TTC549 (cell line): ENCODE results near the gene NPAS4.
"Not testable (repeated sequence)": the region's sequence is repeated elsewhere in the genome, so short reads cannot be mapped to it uniquely, and the experiment has no call there.

Source experiments
- FAIRE-seq: peaks from 2 replicates; lab custom pipeline; 2012; peaks lifted over from hg19 to GRCh38; lab: Jason Lieb, UNC

Gene NPAS4

DNA sequence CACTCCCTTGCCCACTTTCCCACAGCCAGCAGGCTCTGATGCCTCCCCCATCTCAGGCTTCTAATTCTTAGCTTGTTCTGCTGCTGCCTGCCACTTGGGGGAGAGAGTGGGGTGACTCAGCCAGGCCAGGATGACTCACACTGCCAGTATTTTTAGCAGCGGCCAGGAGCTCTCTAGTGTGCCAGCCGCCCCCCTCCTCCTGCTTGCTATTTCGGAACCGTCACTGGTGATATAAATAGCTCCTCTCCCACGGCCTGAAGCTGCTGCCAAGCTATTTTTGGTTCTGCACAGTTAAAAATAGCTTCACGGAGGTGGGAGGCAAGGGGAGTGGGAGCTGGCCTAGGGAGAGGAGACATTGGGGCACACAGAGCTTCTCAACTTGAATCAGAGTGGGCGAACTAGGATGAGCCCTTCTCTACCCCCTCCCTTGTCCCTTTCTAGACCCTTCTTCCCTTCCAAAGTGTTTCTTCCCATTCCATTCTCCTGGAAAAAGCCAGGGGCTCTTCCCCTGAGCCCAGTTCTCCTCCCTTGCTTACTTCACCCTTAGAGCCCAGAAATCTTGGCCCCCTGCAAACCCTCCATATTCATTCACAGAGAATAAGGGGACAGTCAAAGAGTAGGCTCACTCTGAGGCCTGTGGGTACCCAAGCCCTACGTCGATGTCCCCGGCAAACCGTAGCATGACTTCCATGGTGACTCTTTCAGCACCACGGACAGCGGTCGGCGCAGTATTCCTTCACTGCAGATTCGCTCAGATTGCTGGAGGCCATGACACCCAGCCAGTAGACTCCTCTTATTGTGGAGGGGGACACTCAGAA lies 2.5 kb upstream of the NPAS4 start:
- no peak for FAIRE-seq

- FAIRE-seq: no peak
These were observed 1.9 kb upstream of the NPAS4 start for GRCh38 chr11:66418986-66419308.

DNA sequence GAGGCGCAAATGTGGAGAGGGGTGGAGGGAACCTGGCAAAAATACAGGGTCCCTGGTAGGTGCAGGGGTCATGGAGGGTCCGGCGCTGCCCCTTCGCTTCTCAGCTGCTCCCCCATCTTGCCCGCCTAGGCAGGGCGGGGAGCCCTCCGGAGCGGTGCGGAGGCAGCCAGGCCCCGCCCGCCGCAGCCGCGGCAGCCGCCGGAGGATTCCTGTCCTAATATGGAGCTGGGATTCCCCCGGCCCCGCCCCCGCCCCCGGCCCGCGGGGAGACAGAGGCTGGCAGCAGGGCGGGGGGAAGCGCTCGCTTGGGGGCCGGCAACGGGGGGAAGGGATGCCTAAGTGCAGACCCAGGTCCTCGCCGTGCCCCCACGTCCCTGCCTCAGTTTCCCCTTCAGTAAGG lies 1.0 kb upstream of the NPAS4 start:
- no peak for FAIRE-seq

GRCh38 chr11:66421492-66422205 lies 814 bp downstream of the NPAS4 start:
- FAIRE-seq: no peak

DNA sequence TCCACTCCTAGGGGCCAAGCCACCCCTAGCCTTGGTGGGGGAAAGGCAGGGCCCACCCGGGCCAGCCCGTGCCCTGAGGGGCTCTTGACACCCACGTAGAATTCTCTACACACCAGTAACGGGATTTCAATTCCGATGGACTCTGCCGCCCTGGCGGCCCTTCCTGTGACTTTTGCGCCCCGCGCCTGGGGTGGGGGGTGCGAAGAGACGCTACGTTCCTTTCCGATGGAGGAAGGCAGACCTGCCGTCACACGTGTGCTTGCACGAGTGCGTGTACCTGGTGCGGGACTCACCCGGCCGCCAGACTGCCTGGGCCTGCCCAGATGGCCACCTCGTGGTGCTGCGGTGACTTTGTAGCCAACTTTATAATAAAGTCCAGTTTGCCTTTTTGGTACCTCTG lies 5.5 kb downstream of the NPAS4 start:
- no peak for FAIRE-seq

GRCh38 chr11:66428933-66429332 lies 8.1 kb downstream of the NPAS4 start:
- FAIRE-seq: no peak

DNA sequence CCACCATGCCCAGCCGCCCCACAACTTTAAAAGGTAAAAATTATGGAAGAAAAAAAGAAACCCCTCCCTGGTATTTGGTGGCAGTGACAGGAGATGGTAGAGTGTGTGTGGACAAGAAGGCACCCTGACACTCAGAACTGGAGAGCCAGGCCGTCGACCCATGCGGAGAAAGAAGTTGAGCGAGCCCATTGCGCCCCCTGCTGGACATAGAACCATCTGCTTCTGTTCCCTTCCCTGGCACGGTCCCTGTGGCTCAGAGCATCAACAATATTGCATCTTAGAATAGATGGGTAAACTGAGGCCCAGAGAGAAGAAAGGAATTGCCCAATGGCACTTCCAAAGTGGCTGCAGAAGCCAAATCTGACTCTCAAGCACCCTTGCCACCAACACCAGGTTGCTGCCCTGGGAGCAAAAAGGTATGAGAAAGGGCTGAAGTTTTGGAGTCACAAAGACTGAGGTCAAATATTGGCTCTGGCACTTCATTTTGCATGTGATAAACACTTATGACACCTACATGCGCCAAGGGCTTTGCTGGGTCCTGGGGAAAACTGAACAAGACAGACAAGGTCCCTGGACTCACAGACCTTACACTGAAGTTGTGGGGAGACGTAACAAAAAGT lies 9.3 kb downstream of the NPAS4 start:
- FAIRE-seq: no peak

DNA sequence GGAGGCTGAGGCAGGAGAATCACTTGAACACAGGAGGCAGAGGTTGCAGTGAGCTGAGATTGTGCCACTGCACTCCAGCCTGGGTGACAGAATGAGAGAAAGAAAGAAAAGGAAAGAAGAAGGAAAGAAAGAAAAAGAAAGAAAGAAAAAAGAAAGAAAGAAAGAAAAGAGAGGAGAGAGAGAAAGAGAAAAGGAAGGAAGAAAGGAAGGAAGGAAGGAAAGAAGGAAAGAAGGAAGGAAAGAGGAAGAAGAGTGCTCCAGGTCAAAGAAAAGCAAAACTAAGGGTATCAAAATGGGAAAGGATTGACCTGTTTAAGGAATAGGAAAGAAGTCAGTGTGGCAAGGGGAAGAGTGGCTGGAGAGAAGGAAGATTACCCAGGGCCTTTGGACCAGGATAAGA lies 10.5 kb downstream of the NPAS4 start:
- FAIRE-seq: not testable (repeated sequence)

DNA sequence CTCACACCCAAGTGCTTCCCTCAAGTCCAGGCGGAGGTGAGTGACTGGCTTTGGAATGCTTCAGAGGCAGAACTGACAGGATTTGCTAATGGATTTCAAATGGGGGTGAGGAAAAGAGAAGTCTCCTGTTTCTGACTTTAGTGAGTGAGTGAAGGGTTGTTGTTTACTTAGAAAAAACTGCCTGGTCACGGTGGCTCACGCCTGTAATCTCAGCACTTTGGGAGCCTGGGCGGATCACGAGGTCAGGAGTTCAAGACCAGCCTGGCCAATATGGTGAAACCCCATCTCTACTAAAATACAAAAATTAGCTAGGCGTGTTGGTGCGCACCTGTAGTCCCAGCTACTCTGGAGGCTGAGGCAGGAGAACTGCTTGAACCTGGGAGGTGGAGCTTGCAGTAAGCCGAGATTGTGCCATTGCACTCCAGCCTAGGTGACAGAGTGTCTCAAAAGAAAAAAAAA lies 11.1 kb downstream of the NPAS4 start:
- not testable (repeated sequence) for FAIRE-seq

DNA sequence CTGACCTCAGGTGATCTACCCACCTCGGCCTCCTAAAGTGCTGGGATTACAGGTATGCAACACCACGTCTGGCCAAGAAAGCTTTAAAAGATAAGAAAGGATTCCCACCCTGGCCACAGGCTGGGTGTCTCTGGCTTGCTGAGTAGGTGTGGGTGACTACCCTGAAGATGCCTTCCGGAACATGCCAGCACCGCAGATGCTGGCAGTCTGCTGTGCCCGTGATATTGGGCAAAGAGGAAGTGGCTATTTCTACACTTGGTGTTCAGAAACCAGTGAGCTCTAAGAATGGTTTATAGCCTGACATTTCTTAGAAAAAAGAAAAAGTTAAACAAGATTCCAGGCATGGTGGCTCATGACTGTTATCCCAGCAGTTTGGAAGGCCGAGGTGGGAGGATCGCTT lies 11.8 kb downstream of the NPAS4 start:
- no peak for FAIRE-seq

DNA sequence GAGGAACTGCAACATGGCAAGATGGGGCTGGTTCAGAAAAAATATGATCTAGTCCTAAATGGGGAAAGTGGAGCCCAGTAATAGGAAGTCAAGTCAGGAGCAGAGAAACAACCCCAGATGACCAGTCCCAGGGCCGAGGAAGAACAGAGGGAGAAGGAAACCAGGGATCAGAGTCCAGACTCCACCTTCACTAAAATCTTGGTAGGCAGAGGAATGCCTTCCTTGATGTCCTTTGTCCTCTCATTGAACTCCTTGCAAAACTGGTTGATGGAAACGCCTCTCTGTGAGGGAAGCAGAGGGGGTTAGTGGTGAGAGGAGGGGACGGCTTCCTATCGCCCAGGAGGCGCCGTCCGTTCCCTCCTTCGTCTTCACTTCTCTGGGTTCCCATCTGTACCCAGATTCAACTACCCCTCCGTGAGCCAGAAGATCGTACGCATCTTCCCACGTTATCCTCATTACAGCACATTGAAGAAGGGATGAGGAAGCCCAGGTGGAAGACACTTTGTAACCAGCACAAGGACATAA lies 17.2 kb downstream of the NPAS4 start:
- no peak for FAIRE-seq

DNA sequence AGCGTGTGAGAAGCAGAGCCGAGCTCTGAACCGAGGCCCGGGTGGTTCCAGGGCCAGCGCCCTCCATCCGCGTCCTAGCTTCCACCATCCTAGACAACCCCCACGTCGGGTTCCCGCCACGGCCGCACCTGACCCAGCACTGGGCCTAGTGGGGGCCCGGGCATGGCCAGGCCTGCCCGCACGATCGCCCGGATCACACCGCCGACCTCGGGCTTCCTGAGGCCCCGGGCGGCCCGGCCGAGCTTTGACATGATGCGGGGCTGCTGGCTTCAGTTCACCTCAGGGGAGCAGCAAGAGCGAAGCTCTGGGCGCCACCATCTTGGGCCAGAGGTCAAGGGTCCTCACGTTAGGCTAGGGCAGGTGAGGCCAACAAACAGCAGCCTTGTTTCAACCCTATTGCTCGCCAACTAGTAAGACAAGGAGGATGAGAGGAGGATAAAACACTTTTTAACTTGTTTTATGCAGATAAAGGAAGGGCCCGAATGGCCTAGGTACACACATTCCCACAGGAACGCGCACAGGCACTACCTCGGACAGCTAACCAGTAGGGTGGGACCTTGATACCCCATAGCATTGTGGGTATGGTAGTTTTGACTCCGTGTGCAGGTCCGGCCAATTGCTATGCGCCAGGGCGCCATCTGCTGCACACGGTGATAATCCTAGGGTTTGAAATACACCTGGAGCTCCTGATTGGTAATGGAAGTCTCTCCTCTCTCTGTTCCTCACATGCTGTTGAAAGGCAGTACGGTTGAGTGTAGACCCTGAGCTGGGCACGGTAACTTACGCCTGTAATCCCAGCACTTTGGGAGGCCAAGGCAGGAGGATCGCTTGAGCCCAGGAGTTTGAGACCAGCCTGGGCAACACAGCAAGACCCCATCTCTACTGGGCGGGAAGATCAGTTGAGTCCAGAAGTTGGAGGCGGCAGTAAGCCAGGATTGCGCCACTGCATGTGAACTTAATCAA lies 17.9 kb downstream of the NPAS4 start, which contains the start of gene MRPL11:
TSS of gene MRPL11 (minus strand) at position 345 of the 963 bp plus-strand sequence. CDS start at position 251, 94 bp downstream.
- FAIRE-seq: peak; percentile 67

DNA sequence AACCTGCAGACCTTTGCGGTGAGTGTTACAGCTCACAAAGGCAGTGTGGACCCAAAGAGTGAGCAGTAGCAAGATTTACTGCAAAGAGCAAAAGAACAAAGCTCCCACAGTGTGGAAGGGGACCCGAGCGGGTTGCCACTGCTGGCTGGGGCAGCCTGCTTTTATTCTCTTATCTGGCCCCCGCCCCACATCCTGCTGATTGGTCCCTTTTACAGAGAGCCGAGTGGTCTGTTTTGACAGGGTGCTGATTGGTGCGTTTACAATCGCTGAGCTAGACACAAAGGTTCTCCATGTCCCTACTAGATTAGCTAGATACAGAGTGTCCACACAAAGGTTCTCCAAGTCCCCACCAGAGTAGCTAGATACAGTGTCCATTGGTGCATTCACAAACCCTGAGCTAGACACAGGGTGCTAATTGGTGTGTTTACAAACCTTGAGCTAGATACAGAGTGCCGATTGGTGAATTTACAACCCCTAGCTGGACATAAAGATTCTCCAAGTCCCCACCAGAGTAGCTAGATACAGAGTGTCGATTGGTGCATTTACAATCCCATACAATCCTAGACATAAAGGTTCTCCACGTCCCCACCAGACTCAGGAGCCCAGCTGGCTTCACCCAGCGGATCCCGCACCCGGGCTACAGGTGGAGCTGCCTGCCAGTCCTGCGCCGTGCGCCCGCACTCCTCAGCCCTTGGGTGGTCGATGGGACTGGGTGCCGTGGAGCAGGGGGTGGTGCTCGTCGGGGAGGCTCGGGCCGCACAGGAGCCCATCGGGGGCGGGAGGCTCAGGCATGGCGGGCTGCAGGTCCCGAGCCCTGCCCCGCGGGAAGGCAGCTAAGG lies 19.5 kb downstream of the NPAS4 start:
- FAIRE-seq: not testable (repeated sequence)

DNA sequence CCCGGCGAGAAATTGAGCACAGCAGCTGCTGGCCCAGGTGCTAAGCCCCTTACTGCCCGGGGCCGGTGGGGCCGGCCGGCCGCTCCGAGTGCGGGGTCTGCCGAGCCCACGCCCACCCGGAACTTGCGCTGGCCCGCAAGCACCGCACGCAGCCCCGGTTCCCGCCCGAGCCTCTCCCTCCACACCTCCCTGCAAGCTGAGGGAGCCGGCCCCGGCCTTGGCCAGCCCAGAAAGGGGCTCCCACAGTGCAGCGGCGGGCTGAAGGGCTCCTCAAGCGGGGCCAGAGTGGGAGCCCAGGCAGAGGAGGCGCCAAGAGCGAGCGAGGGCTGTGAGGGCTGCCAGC lies 20.1 kb downstream of the NPAS4 start:
- FAIRE-seq: not testable (repeated sequence)

- FAIRE-seq: no peak
These were observed 22.8 kb downstream of the NPAS4 start for GRCh38 chr11:66443602-66444001.

GRCh38 chr11:66447012-66447411 lies 26.2 kb downstream of the NPAS4 start:
- no peak for FAIRE-seq

DNA sequence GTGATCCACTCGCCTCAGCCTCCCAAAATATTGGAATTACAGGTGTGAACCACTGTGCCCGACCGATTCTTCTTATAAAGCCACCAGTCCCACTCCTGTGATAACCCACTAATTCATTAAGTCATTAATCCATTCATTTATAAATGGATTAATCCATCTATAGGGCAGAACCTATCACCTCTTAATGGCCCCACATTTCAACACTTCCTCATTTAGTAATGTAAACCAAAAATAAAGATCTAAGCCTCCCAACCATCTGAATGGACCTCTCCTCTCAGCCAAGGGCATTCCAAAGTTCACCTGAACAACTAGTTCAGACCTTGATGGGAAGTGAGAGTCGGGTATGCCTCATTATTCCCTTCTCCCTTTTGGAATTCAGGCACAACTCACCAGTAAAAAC lies 27.7 kb downstream of the NPAS4 start:
- FAIRE-seq: no peak

- FAIRE-seq: no peak
These were observed 29.7 kb downstream of the NPAS4 start for GRCh38 chr11:66450560-66450959.

GRCh38 chr11:66451663-66452062 lies 30.8 kb downstream of the NPAS4 start:
- FAIRE-seq: no peak

DNA sequence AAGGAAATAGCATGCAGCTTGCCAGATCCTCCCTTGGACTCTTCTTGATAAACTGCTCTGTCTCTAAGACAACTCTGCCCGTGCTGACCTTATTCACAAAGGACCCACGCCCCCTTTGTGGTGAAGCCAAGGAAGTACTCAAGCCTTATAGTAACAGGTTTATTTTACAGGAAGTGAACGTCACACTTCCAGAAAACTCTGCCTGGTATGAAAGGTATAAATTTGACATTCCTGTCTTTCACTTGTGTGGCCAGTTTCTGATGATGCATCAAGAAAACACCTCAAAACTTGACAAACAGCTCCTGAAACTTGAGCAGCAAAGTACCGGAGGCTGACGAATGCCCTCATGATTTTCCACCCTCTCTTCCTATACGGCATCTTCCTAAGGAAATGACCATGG lies 33.4 kb downstream of the NPAS4 start:
- no peak for FAIRE-seq

DNA sequence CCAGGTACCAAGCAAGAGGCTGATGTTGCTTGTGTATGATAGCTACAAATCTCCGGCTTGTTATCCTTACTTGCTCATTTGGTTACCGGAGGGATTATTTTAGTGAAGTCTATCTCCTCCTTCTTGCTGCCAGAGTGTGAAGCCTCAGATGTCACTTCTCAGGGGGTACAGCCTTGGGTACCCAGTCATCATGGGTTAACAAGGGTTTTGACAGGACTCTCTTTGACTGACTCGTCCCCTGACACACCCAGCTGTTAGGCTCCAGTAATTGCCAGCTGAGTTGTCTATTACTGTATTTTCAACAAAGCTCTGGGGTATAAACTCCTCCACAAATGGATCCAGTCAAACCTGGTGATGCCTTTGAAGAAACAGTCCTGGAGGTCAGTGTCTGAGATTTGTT lies 34.0 kb downstream of the NPAS4 start:
- FAIRE-seq: no peak
